GM04504 (cell line): ENCODE data around the gene SLC43A1.
"Not testable (repeated sequence)": the region's sequence is repeated elsewhere in the genome, so short reads cannot be mapped to it uniquely, and the experiment has no call there.

Experiments used
- DNase-seq: peaks from one replicate; pipeline ENCODE4 v3.0.0-alpha.2; 2012; ENCODE audit warnings: low read depth

Gene SLC43A1

DNA sequence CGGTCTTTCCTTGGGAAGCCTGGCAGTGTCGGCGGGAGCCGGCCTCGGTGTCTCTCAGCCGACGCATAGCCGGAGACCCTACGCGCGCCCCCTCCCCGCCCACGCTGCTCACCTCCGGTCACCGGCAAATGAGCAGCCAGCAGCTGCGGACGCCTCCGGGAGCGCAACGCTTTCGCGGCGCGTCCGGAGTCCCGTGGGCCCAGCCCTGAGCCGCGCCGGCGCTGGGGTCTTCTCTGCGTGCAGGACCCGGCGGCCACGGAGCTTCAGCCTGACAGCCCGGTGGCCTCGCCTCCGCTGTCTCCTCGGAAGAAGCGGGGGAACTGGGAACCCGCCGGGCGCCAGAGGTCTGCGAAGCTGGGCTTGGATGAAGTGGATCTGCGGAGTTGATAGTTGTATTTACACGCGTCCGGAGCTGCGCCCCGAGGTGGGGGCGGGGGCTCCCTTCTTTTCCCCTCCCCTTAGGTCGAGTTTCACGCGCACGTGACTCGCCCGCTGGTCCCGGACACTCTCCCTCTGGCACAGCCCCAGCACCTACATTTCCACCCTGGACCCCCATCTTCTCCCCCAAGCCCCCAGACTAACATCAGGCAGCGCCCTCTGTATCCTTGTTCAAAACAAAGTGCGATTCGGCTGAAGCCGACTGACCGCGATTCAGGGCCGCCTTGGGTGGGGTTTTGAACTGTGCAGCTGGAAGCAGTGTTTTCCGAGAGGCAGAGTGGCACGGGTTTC is at the start of gene SLC43A1:
SLC43A1 (minus strand) TSS at position 371 of the 729 bp plus-strand sequence. CDS start 1,591 bp downstream, outside the sequence.
- DNase-seq = no peak

GRCh38 chr11:57562596-57562995 is 47.1 kb upstream of the SLC43A1 start:
- DNase-seq = no peak

DNA sequence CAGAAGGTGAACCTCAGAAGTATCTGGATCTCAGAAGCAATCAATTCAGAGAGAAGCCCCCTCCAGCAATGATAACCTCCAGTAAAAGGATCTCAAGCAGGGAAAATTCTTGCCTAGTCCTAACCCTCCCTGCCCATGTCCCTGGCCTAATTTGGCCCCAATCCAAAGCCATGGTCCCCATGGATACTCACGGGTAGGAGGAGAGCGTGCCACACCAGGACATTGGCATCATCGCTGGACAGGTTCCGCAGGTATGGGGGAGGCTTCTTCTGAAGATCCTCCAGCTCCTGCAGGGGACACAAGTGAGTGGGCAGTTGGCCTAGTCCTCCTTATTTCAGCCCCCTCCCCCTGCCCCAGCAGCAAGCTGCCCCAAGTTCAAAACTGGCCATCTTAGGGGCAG is 44.6 kb upstream of the SLC43A1 start:
- DNase-seq = no peak

DNA sequence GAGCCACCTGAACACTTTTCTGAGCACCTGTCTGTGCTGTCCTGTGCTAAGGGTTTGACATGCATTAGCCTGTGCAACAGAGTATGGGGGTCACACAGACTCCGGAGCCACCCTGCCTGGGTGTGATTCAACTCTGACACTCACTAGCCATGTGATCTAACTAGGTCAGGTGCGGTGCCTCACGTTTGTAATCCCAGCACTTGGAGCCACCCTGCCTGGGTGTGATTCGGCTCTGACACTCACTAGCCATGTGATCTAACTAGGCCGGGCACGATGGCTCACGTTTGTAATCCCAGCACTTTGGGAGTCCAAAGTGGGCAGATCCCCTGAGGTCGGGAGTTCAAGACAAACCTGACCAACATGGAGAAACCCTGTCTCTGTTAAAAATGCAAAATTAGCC is 40.5 kb upstream of the SLC43A1 start:
- no peak for DNase-seq

DNA sequence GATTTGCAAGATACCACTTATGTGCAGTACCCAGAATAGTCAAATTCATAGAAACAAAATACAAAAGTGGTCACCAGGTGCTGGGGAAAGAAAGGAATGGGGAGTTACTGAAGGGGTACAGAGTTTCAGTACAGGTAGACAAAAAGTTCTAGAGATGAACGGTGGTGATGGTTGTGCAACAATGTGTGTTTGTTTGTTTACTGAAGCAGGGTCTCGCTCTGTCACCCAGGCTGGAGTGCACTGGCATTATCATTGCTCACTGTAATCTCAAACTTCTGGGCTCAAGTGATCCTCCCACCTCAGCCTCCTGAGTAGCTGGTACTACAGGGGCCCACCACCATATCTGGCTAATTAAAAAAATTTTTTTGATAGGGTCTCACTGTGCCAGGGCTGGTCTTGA is 39.9 kb upstream of the SLC43A1 start:
- DNase-seq = no peak

- DNase-seq = no peak
Observed at GRCh38 chr11:57552479-57552878, 37.0 kb upstream of the SLC43A1 start.

GRCh38 chr11:57551941-57552340 is 36.4 kb upstream of the SLC43A1 start:
- no peak for DNase-seq

DNA sequence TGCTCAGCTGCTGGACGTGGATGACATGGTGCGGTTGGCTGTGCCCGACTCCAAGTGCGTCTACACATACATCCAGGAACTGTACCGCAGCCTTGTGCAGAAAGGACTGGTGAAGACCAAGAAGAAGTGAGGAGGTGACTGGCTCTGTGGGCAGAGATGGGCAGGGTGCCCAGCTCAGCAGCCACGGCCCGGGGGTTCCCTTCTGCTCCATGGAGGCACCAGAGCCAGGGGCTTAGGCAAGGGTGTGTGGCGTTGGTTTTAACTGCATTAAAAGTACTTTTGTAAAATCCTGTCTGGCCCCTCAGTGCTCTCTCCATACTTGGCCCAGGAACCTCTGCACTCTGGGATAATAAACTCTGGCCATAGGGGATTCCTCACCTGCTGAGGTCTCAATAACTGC is 34.5 kb upstream of the SLC43A1 start:
- DNase-seq = no peak

- no peak for DNase-seq
Observed at GRCh38 chr11:57547854-57548377, 32.4 kb upstream of the SLC43A1 start.

DNA sequence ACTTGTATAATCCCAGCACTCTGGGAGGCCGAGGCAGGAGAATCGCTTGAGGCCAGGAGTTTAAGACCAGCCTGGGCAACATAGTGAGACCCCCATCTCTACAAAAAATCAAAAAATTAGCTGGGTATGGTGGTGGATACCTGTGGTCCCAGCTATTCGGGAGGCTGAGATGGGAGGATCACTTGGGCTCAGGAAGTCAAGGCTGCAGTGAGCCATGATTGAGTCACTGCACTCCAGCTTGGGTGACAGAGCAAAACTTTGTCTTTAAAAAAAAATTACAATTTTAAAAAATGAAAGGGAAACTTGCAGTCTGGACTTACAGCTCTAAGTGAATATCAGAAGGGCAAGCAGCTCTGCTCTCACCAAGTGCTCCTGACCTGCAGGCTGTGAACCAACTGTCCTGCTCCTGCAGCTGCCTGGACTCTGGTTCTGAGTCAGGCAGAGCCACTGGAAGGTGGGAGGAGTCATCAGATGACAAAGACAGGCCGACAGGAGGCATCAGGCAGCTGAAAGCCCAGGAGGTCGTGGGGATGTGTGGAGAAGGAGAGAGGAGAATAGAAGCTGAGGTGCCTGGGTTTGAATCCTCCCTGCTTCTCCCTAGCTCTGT is 31.5 kb upstream of the SLC43A1 start:
- peak; percentile 27 for DNase-seq

DNA sequence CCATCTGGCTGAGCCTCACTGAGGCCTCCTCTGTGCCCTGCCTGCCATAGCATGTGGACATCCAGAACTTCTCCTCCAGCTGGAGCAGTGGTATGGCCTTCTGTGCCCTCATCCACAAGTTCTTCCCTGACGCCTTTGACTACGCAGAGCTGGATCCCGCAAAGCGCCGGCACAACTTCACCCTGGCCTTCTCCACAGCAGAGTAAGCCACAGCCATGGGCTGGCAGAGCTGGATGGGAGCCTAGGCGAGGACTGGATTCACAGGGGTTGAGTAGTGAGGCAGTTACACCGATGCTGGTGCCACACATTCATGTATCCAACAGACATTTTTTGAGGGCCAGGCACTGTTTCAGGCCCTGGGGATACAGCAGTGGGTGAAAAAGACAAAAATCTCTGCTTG is 30.9 kb upstream of the SLC43A1 start:
- no peak for DNase-seq

- no peak for DNase-seq
Observed at GRCh38 chr11:57545883-57546282, 30.4 kb upstream of the SLC43A1 start.

DNA sequence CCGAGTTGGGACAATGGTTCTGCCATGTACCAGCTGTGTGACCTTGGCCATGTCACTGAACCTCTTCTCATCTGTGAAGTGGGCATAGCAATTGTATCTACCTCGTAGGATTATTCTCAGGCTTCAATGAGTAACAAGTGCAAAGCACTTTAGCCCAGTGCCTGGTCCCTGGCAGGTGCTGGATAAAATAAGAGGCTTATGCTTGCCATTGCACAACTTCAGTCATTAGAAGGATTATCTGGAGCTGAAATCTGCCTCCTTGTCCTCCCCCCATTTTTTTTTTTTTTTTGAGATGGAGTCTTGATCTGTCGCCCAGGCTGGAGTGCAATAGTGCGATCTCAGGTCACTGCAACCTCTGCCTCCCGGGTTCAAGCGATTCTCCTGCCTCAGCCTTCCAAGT is 29.1 kb upstream of the SLC43A1 start:
- DNase-seq = no peak

GRCh38 chr11:57543593-57543992 is 28.1 kb upstream of the SLC43A1 start:
- no peak for DNase-seq

- no peak for DNase-seq
Observed at GRCh38 chr11:57542582-57542981, 27.1 kb upstream of the SLC43A1 start.

DNA sequence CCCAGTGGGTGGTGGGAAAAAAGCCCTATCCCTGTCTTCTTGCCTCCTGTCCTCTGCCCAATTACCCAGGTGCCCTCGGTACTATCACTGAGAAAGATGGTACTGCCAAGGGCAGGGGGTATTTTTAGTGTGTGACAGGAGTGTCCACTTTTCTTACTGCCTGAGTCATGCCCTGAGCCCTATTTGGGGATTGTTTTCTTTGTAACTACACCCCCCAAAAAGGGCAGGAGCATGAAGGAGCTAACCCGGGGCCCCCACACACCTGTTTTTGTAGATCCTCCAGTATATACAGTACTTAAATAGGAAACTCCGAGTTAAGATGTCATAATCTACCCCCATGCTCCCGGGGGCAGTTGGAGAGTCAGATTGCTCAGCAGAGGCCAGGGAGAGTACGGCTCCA is 25.7 kb upstream of the SLC43A1 start:
- no peak for DNase-seq

DNA sequence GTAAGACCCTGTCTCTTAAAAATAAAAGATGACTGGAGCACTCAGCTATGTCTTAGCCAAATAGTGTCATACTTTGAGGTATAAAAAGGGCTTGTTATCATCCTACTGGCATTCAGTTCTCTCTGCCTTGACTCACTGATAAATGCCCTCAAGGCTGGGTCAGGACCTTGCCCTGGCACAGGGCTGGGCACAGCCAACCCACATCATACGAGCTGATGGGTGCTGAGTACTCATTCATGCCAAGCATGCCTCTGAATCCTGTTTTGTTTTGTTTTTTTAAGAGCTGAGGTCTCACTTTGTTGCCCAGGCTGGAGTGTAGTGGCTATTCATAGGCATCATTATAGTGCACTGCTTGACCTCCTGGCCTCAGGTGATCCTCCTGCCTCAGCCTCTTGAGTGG is 23.8 kb upstream of the SLC43A1 start:
- DNase-seq = no peak

GRCh38 chr11:57536947-57537619 is 21.6 kb upstream of the SLC43A1 start, which contains the start of gene SMTNL1:
SMTNL1 (plus strand) TSS chr11:57537595; CDS start chr11:57542643, 5,048 bp downstream.
- DNase-seq = no peak

- DNase-seq = not testable (repeated sequence)
Observed at GRCh38 chr11:57534449-57534848, 18.9 kb upstream of the SLC43A1 start.

- DNase-seq = peak; percentile 89
Observed at GRCh38 chr11:57530596-57531507, 15.3 kb upstream of the SLC43A1 start, which contains the start of gene TIMM10. TIMM10 (minus strand) TSS chr11:57530754; CDS start chr11:57530189, 565 bp downstream.

GRCh38 chr11:57530215-57530595 is 14.7 kb upstream of the SLC43A1 start:
- no peak for DNase-seq

DNA sequence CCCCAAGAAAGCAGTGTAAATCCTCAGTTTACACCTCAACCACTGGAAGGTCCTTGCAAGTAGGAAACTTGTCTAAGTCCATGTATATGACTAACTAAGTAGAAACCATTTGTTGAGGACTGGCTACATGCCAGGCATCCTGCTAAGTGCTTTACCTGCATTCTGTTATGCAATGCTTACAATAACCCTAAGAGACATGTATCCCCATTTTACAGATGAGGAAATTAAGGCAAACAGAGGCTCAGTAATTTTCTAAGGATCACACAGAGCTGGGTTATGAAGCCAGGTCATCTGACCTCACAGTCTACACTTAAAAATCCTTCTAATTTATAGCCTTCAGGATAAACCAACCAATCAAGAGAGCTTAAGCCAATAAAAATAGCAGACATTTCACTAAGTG is 13.5 kb upstream of the SLC43A1 start:
- DNase-seq = no peak
